ENCODE measurements around the gene SH3RF1. TPM values are rescaled to one million over a fixed set of nuclear protein-coding genes. Genes with fewer than 3 reads are reported as not detected.

Gene SH3RF1
- total and polyA plus RNA-seq, 2 of the 13 experiments (the other 11 are each of a cell fraction or from before 2014, with no cell fraction given), result 3.1 to 3.2 TPM

GRCh38 chr4:169061386-169061785, 209.4 kb downstream of the SH3RF1 start (continued):
- TF ChIP-seq CREB3 (CRISPR knock-in tag; IDR thresholded peaks at IDR 0.05) (no peak), DZIP1 (CRISPR knock-in tag; IDR thresholded peaks at IDR 0.05) (no peak)

GRCh38 chr4:169060391-169061091, 210.2 kb downstream of the SH3RF1 start:
- ChIA-PET CTCF (ENCODE audit: low intra/inter-chr PET ratio, low total read pairs) (no interaction called here), POLR2A (no interaction called here)
- no peaks in the 10 kb centered on the region for H3K27me3 ChIP-seq (ENCODE audit: control insufficient read depth in 1 of 2, insufficient read depth in 2 of 2, low read length in 2 of 2)
- no peak for TF ChIP-seq NFIB (CRISPR knock-in tag; IDR thresholded peaks at IDR 0.05; ENCODE audit: borderline replicate concordance)
- TF ChIP-seq ZNF121 (CRISPR knock-in tag; IDR thresholded peaks at IDR 0.05), result peak; percentile 76
- no peak for TF ChIP-seq SETDB1 (CRISPR knock-in tag; IDR thresholded peaks at IDR 0.05; ENCODE audit: borderline replicate concordance)
- no peak for TF ChIP-seq HES4 (CRISPR knock-in tag; IDR thresholded peaks at IDR 0.05; ENCODE audit: borderline replicate concordance)
- TF ChIP-seq MEF2D (CRISPR knock-in tag; IDR thresholded peaks at IDR 0.05), result no peak
- TF ChIP-seq ZNF709 (CRISPR knock-in tag; IDR thresholded peaks at IDR 0.05), result no peak
- no peak for TF ChIP-seq THYN1 (CRISPR knock-in tag; IDR thresholded peaks at IDR 0.05; ENCODE audit: borderline replicate concordance, low read depth)
- intact Hi-C loops (cut with micrococcal nuclease; ENCODE audit: unreplicated experiment) (no loop called here), in situ Hi-C loops (cut with HindIII; ENCODE audit: extremely low pct_ligation_motif_present, low pct_unique_long_range_greater_than_20kb) (no loop called here)
- DNase-seq (ENCODE audit: low spot score), result no peak
- no peaks in the 10 kb centered on the region for H3K9me3 ChIP-seq (ENCODE audit: low read length)
- FAIRE-seq, result no peak
- ATAC-seq, result peak; percentile 46; the same call in 2 of the 3 replicates
- no peak overlapping the region for H3K9ac ChIP-seq (ENCODE audit: insufficient read depth, low read depth, low read length)
- no peak overlapping the region for H3K27ac ChIP-seq (ENCODE audit: extremely low read length, insufficient read depth, low read length)
- H3K4me1 ChIP-seq (ENCODE audit: insufficient read depth, low read length), result peaks cover 33% of the 10 kb centered on the region
- WGBS (ENCODE audit: low lambda C conversion rate), result 26% methylated on average over 9 of the region's 9 CpGs
- H3K36me3 ChIP-seq (replicated peaks in 1 of 2; ENCODE audit: control insufficient read depth in 1 of 2, insufficient read depth in 2 of 2, low read length in 2 of 2), result no peaks in the 10 kb centered on the region
- H4K20me1 ChIP-seq (ENCODE audit: insufficient read depth, low read length), result no peaks in the 10 kb centered on the region
- peak overlapping the region; percentile 81 for H2AFZ ChIP-seq (ENCODE audit: low read length)
- H3K4me2 ChIP-seq (ENCODE audit: low read depth, low read length), result peak overlapping the region; percentile 29; the same call in 1 of the 2 replicates
- no peaks in the 10 kb centered on the region for H3K79me2 ChIP-seq (ENCODE audit: insufficient read depth, low read length)
- no TSS peak for BruUV-seq (replicated peaks)
- H3K4me3 ChIP-seq (replicated peaks in 1 of 3; ENCODE audit: insufficient read depth in 1 of 3, low read depth in 2 of 3, low read length in 3 of 3), result no peak overlapping the region

All from HepG2 (cell line).